Prostate gland (tissue), 2 donors: ENCODE results near the gene LCN15.

Source experiments
- POLR2A ChIP-seq: fragments of 450-650 bp; IDR thresholded peaks from one replicate; pipeline ENCODE4 v1.6.1; 2016; ENCODE audit warnings: antibody characterized with exemption, mild to moderate bottlenecking
- POLR2AphosphoS5 ChIP-seq: sonication (generic); formaldehyde crosslinking; IDR thresholded peaks from one replicate; pipeline ENCODE4 v1.6.1; 2017; ENCODE audit warnings: antibody characterized with exemption
- TF ChIP-seq, protein P1 (sequence below), 4 experiments: fragments of 200-600 bp in 2 of 4; fragments of 450-650 bp in 2 of 4; sonication (generic) in 2 of 4; IDR thresholded peaks; 1 replicate in 3 of 4; 2 replicates in 1 of 4; pipeline ENCODE4 v1.5.1; 2016 to 2019; ENCODE audit warnings: antibody characterized with exemption in 4 of 4, mild to moderate bottlenecking in 2 of 4, moderate library complexity in 2 of 4

- TF ChIP-seq POLR2A (no peak), POLR2AphosphoS5 (no peak)
- TF ChIP-seq, protein P1, sequence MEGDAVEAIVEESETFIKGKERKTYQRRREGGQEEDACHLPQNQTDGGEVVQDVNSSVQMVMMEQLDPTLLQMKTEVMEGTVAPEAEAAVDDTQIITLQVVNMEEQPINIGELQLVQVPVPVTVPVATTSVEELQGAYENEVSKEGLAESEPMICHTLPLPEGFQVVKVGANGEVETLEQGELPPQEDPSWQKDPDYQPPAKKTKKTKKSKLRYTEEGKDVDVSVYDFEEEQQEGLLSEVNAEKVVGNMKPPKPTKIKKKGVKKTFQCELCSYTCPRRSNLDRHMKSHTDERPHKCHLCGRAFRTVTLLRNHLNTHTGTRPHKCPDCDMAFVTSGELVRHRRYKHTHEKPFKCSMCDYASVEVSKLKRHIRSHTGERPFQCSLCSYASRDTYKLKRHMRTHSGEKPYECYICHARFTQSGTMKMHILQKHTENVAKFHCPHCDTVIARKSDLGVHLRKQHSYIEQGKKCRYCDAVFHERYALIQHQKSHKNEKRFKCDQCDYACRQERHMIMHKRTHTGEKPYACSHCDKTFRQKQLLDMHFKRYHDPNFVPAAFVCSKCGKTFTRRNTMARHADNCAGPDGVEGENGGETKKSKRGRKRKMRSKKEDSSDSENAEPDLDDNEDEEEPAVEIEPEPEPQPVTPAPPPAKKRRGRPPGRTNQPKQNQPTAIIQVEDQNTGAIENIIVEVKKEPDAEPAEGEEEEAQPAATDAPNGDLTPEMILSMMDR (IDR thresholded peaks at IDR 0.05), result no peak
Measured at GRCh38 chr9:136808075-136808805, 43.9 kb upstream of the LCN15 start.
